ENCODE measurements around the gene CAPN15.

CAPN15 gene

GRCh38 chr16:548586-548985 is 21.1 kb downstream of the CAPN15 start:
- Histone ChIP-seq H3K79me2 (ENCODE audit: control insufficient read depth, insufficient read depth, low read length, unreplicated experiment) (peaks cover 43% of the 10 kb centered on the region), H3K4me3 (ENCODE audit: low read depth, low read length) (no peak overlapping the region), H2AFZ (ENCODE audit: low read length, unreplicated experiment) (no peak overlapping the region), H3K27me3 (ENCODE audit: insufficient read depth, low read length) (no peaks in the 10 kb centered on the region), H3K27ac (ENCODE audit: low read depth, low read length) (no peak overlapping the region), H3K4me1 (ENCODE audit: control insufficient read depth, insufficient read depth, low read length, unreplicated experiment) (peaks cover 4% of the 10 kb centered on the region), H3K36me3 (ENCODE audit: insufficient read depth, low read length) (peaks cover 5% of the 10 kb centered on the region; the same call in 1 of the 2 replicates)

- Histone ChIP-seq H3K4me1 (ENCODE audit: control insufficient read depth, insufficient read depth, low read length, unreplicated experiment) (peaks cover 15% of the 10 kb centered on the region), H3K27ac (ENCODE audit: low read depth, low read length) (no peak overlapping the region), H3K79me2 (ENCODE audit: control insufficient read depth, insufficient read depth, low read length, unreplicated experiment) (peaks cover 34% of the 10 kb centered on the region), H2AFZ (ENCODE audit: low read length, unreplicated experiment) (no peak overlapping the region), H3K36me3 (ENCODE audit: insufficient read depth, low read length) (peaks cover 5% of the 10 kb centered on the region; the same call in 1 of the 2 replicates), H3K4me3 (ENCODE audit: low read depth, low read length) (no peak overlapping the region), H3K27me3 (ENCODE audit: insufficient read depth, low read length) (no peaks in the 10 kb centered on the region)
Measured at GRCh38 chr16:549544-550263, 22.2 kb downstream of the CAPN15 start.

GRCh38 chr16:551210-551609 is 23.7 kb downstream of the CAPN15 start:
- Histone ChIP-seq H3K27ac (ENCODE audit: low read depth, low read length) (no peak overlapping the region), H3K79me2 (ENCODE audit: control insufficient read depth, insufficient read depth, low read length, unreplicated experiment) (peaks cover 24% of the 10 kb centered on the region), H3K4me3 (ENCODE audit: low read depth, low read length) (no peak overlapping the region), H3K4me1 (ENCODE audit: control insufficient read depth, insufficient read depth, low read length, unreplicated experiment) (peaks cover 22% of the 10 kb centered on the region), H3K36me3 (ENCODE audit: insufficient read depth, low read length) (peaks cover 5% of the 10 kb centered on the region; the same call in 1 of the 2 replicates), H3K27me3 (ENCODE audit: insufficient read depth, low read length) (no peaks in the 10 kb centered on the region), H2AFZ (ENCODE audit: low read length, unreplicated experiment) (no peak overlapping the region)

DNA sequence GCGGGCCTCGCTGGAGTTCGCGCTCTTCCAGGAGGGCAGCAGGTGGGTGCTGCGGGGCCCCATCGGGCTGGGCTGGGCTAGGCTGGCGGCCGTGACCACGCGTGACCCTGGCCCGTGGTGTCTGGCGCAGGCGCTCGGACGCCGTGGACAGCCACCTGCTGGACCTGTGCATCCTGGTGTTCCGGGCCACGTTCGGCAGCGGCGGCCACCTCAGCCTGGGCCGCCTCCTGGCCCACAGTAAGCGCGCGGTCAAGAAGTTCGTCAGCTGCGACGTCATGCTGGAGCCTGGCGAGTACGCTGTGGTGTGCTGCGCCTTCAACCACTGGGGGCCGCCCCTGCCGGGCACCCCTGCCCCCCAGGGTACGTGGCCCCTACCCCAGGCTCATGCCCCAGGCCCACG is 24.7 kb downstream of the CAPN15 start:
- no peak overlapping the region for H3K27ac ChIP-seq (ENCODE audit: low read depth, low read length)
- no peak overlapping the region for H3K4me3 ChIP-seq (ENCODE audit: low read depth, low read length)
- no peaks in the 10 kb centered on the region for H3K27me3 ChIP-seq (ENCODE audit: insufficient read depth, low read length)
- peaks cover 22% of the 10 kb centered on the region for H3K4me1 ChIP-seq (ENCODE audit: control insufficient read depth, insufficient read depth, low read length, unreplicated experiment)
- peaks cover 5% of the 10 kb centered on the region; the same call in 1 of the 2 replicates for H3K36me3 ChIP-seq (ENCODE audit: insufficient read depth, low read length)
- H2AFZ ChIP-seq (ENCODE audit: low read length, unreplicated experiment) = no peak overlapping the region
- peaks cover 17% of the 10 kb centered on the region for H3K79me2 ChIP-seq (ENCODE audit: control insufficient read depth, insufficient read depth, low read length, unreplicated experiment)

GRCh38 chr16:553601-554296 is 26.2 kb downstream of the CAPN15 start:
- H3K36me3 ChIP-seq (ENCODE audit: insufficient read depth, low read length) = peaks cover 5% of the 10 kb centered on the region; the same call in 1 of the 2 replicates
- no peaks in the 10 kb centered on the region for H3K27me3 ChIP-seq (ENCODE audit: insufficient read depth, low read length)
- peaks cover 22% of the 10 kb centered on the region for H3K4me1 ChIP-seq (ENCODE audit: control insufficient read depth, insufficient read depth, low read length, unreplicated experiment)
- H2AFZ ChIP-seq (ENCODE audit: low read length, unreplicated experiment) = no peak overlapping the region
- H3K27ac ChIP-seq (ENCODE audit: low read depth, low read length) = peak overlapping the region; percentile 36
- peak overlapping the region; percentile 19; the same call in 1 of the 2 replicates for H3K4me3 ChIP-seq (ENCODE audit: low read depth, low read length)
- peaks cover 4% of the 10 kb centered on the region for H3K79me2 ChIP-seq (ENCODE audit: control insufficient read depth, insufficient read depth, low read length, unreplicated experiment)

DNA sequence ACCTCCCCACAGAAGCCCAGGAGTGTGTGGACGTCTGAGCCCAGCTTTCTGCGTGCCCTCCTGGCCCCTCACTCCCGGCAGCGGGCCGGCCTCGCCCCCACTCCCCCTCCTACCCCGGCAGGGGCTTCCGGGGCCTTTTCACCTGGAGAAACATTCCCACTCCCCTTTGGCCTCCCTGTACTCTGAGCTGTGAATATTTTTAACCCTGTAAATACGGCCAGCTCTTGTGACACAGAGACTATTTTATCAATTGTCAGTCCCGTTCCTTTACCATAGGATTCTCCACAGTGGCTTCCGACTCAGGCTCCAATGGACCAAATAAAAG is 26.7 kb downstream of the CAPN15 start:
- Histone ChIP-seq H3K36me3 (ENCODE audit: insufficient read depth, low read length) (peaks cover 5% of the 10 kb centered on the region; the same call in 1 of the 2 replicates), H3K4me3 (ENCODE audit: low read depth, low read length) (peak overlapping the region; percentile 19; the same call in 1 of the 2 replicates), H3K27ac (ENCODE audit: low read depth, low read length) (peak overlapping the region; percentile 36), H3K79me2 (ENCODE audit: control insufficient read depth, insufficient read depth, low read length, unreplicated experiment) (peaks cover 2% of the 10 kb centered on the region), H3K4me1 (ENCODE audit: control insufficient read depth, insufficient read depth, low read length, unreplicated experiment) (peaks cover 22% of the 10 kb centered on the region), H3K27me3 (ENCODE audit: insufficient read depth, low read length) (peaks cover 4% of the 10 kb centered on the region), H2AFZ (ENCODE audit: low read length, unreplicated experiment) (no peak overlapping the region)

DNA sequence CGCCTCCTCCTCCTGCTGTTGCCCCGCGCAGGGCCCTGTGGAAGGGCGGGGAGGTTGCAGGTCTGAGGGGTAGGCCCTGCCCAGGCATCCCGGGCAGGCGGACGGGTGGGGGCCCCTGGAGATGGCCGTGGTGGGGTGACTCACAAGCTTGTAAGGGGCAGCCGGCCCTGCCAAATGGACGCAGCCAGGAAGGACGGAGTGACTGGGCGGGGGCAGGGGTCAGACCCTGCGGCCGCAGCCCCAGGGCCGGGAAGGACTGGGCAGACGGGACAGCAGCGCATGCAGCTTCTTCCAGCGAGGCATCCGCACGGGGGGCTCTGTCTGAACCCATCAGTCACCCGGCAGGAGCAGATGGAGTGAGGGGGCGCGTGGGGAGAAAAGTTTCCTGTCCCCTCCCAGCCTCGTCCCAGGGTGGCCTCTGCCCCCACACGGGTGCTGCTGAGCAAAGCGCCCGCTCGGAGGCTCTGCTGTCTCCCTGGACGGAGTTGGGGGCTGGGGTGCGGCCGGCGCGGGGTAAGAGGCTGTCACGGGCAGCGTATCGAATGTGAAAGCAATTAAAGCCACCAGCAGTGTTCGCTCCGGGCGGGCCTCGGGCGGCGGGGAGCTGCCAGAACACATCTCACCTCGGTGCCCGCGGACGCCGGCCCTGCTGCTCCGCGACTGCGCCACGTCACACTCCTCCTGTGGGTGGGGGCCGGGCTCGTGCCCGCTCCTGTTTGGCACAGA is 27.3 kb downstream of the CAPN15 start:
- Histone ChIP-seq H3K79me2 (ENCODE audit: control insufficient read depth, insufficient read depth, low read length, unreplicated experiment) (no peaks in the 10 kb centered on the region), H3K36me3 (ENCODE audit: insufficient read depth, low read length) (peaks cover 5% of the 10 kb centered on the region; the same call in 1 of the 2 replicates), H3K4me3 (ENCODE audit: low read depth, low read length) (peak overlapping the region; percentile 19), H3K27ac (ENCODE audit: low read depth, low read length) (peak overlapping the region; percentile 36), H3K27me3 (ENCODE audit: insufficient read depth, low read length) (peaks cover 9% of the 10 kb centered on the region), H2AFZ (ENCODE audit: low read length, unreplicated experiment) (no peak overlapping the region), H3K4me1 (ENCODE audit: control insufficient read depth, insufficient read depth, low read length, unreplicated experiment) (peaks cover 22% of the 10 kb centered on the region)

DNA sequence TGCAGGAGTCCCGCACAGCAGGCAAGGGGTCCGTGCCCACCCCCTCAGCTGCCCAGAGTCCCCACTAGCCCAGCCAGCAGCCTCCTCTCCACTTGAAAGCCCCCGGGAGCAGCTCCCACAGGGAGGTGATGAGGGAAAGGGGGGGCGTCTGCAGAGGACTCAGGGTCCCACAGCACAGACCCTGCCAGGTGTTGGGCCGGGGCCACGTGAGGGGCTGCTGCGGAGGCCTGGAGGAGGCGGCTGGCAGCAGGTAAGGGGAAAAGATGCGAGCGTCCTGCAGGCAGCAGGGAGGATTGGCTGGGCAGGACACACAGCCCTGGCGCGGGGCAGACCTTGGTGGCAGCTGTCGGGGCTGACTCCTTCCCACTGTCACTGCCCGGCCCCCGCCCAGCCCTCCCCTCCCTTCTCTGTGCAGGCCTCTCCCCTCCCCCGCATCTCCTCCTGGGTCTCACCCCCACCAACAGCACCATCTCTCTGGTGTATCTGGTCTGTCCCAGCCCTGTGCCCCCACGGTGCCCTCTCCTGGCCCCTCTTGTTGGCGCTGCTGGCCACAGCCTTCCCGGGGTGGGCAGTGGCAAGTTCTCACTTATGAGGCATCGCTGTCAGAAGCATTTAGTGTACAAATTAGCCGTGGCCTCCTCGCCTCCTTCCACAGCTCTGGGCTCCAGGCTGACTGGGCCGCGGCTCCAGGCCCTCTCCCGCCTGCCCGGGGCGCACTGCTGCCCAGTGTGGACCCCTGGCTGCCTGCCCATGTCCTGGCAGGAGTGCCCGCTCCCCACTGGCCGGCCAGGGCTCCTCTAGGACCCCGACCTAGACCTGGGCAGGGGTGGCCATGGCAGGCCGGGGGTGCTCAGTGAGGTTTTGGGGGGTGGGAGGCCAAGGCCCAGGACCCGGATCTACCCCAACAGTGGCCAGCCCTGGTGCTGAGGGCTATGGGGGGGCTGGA is 28.3 kb downstream of the CAPN15 start:
- H3K4me3 ChIP-seq (ENCODE audit: low read depth, low read length) = no peak overlapping the region
- H3K27ac ChIP-seq (ENCODE audit: low read depth, low read length) = peak overlapping the region; percentile 33
- H3K79me2 ChIP-seq (ENCODE audit: control insufficient read depth, insufficient read depth, low read length, unreplicated experiment) = no peaks in the 10 kb centered on the region
- peaks cover 15% of the 10 kb centered on the region for H3K27me3 ChIP-seq (ENCODE audit: insufficient read depth, low read length)
- peaks cover 5% of the 10 kb centered on the region; the same call in 1 of the 2 replicates for H3K36me3 ChIP-seq (ENCODE audit: insufficient read depth, low read length)
- H3K4me1 ChIP-seq (ENCODE audit: control insufficient read depth, insufficient read depth, low read length, unreplicated experiment) = peaks cover 22% of the 10 kb centered on the region
- H2AFZ ChIP-seq (ENCODE audit: low read length, unreplicated experiment) = no peak overlapping the region

GRCh38 chr16:556474-557173 is 29.1 kb downstream of the CAPN15 start:
- Histone ChIP-seq H3K27ac (ENCODE audit: low read depth, low read length) (no peak overlapping the region), H3K36me3 (ENCODE audit: insufficient read depth, low read length) (peaks cover 3% of the 10 kb centered on the region; the same call in 1 of the 2 replicates), H3K4me3 (ENCODE audit: low read depth, low read length) (no peak overlapping the region), H3K4me1 (ENCODE audit: control insufficient read depth, insufficient read depth, low read length, unreplicated experiment) (peaks cover 22% of the 10 kb centered on the region), H2AFZ (ENCODE audit: low read length, unreplicated experiment) (no peak overlapping the region), H3K79me2 (ENCODE audit: control insufficient read depth, insufficient read depth, low read length, unreplicated experiment) (no peaks in the 10 kb centered on the region), H3K27me3 (ENCODE audit: insufficient read depth, low read length) (peaks cover 23% of the 10 kb centered on the region)

Data from ACC112 (cell line).